Stomach (tissue), 9 donors: ENCODE results near the gene SCARB2. TPM values are rescaled to one million over a fixed set of nuclear protein-coding genes. Genes with fewer than 3 reads are reported as not detected.

Experiments used
- DNase-seq, 2 donors: peaks; one replicate each; pipeline versions ENCODE4 v3.0.0 to v3.0.0-alpha.2; 2013 to 2019
- H3K27ac ChIP-seq, 5 donors: fragments of 200-600 bp in 4 of 5; sonication (generic) in 4 of 5; one replicate each; pipeline ENCODE4 v1.5.1; 2013 to 2019; ENCODE audit warnings: mild to moderate bottlenecking in 1 of 5, moderate library complexity in 1 of 5
- H3K27me3 ChIP-seq, 3 donors: fragments of 200-600 bp; sonication (generic); one replicate each; pipeline ENCODE4 v1.5.1; 2017 to 2019; ENCODE audit warnings: mixed run types in 1 of 3
- H3K36me3 ChIP-seq, 4 donors: fragments of 200-600 bp; sonication (generic); 1 replicate in 3 of 4; 2 replicates in 1 of 4; pipeline ENCODE4 v1.5.1; 2016 to 2019
- H3K4me1 ChIP-seq, 4 donors: fragments of 200-600 bp; sonication (generic); one replicate each; pipeline ENCODE4 v1.5.1; 2016 to 2019
- H3K4me3 ChIP-seq, 4 donors: fragments of 200-600 bp; sonication (generic) in 3 of 4; one replicate each; pipeline ENCODE4 v1.5.1; 2016 to 2019; ENCODE audit warnings: mild to moderate bottlenecking in 1 of 4
- H3K9me3 ChIP-seq, 4 donors: fragments of 200-600 bp; sonication (generic); one replicate each; pipeline ENCODE4 v1.5.1; 2016 to 2019
- CTCF ChIP-seq, 7 experiments: fragments of 450-650 bp in 4 of 7; fragments of 200-600 bp in 3 of 7; sonication (generic) in 3 of 7; IDR thresholded peaks; one replicate each; pipeline ENCODE4 v1.5.1; 2016 to 2019; ENCODE audit warnings: antibody characterized with exemption in 7 of 7, control low read depth in 2 of 7, mild to moderate bottlenecking in 1 of 7
- EP300 ChIP-seq: sonication (generic); formaldehyde crosslinking; IDR thresholded peaks from one replicate; pipeline ENCODE4 v1.6.1; 2017; ENCODE audit warnings: antibody characterized with exemption
- POLR2A ChIP-seq, 4 donors: fragments of 450-650 bp; IDR thresholded peaks; one replicate each; pipeline ENCODE4 v1.6.1; 2016; ENCODE audit warnings: antibody characterized with exemption in 4 of 4, control low read depth in 2 of 4, mild to moderate bottlenecking in 1 of 4, moderate library complexity in 1 of 4
- POLR2AphosphoS5 ChIP-seq, 3 donors: sonication (generic); formaldehyde crosslinking; IDR thresholded peaks; one replicate each; pipeline ENCODE4 v1.6.1; 2016; ENCODE audit warnings: antibody characterized with exemption in 3 of 3
- WGBS, 5 donors: extraction: QIAGEN DNeasy Blood & Tissue Kit in 3 of 5; methylation state at CpG; one replicate each; pipeline versions ENCODE4 v1.1.5 to v1.1.7; 2013 to 2018; 5-methylcytosine and 5-hydroxymethylcytosine counted together
- intact Hi-C: fragments of 100-400 bp; cut with DNase I; formaldehyde crosslinking; loops from one replicate; pipeline ENCODE4 v1.15.1; 2023; ENCODE audit warnings: low total_unique reads
- polyA plus RNA-seq, 3 donors: library from polyadenylated mRNA; stranded (reverse); fragments of 200-250 nt; gene quantifications; one replicate each; pipeline ENCODE4 v1.2.3, GENCODE V29; 2013
- total RNA-seq, 5 donors: library from RNA; depleted of rRNA; stranded (reverse); fragments of >200 nt; gene quantifications; one replicate each; pipeline versions ENCODE4 v1.1.0 to v1.2.3, GENCODE V29; 2014 to 2016
- donor health status: healthy with polysubstance abuse.
- donor health status: Bipolar disorder and iron deficiency.
- donor health status: healthy.

SCARB2 gene
- total and polyA plus RNA-seq, 8 donors: 30.4 to 293 (median 88.0) TPM

DNA sequence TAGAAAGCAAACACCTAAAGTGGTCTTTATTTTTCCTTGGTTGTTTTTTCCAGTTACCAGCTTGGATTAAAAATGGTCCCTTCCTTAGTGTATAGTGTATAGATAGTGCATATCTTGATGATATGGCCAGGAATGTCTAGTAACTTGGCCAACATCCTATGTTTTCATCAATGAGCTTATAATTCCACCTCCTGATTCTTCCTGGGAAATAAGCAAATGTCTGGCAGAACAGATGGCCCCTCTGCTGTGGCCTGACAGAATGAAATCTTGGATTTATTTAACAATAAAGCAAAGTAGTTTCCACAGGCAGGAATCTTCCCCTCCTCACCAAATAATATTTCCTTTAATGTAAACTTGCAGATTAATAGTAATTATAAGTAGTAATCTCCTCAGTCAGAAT lies 6.1 kb downstream of the SCARB2 start:
- no peak for DNase-seq
- Histone ChIP-seq H3K27me3 (no peaks in the 10 kb centered on the region), H3K4me1 (peaks cover 69 to 100% (median 94%) of the 10 kb centered on the region in 4 donors), H3K36me3 (no peaks in the 10 kb centered on the region), H3K9me3 (no peaks in the 10 kb centered on the region), H3K27ac (peak overlapping the region; percentile 63 to 99 (median 96)), H3K4me3 (peak overlapping the region in 1 of 4 donors; percentile 27)
- intact Hi-C loops: no loop called here
- no peak for TF ChIP-seq POLR2AphosphoS5 (IDR thresholded peaks at IDR 0.05)
- TF ChIP-seq EP300: no peak

DNA sequence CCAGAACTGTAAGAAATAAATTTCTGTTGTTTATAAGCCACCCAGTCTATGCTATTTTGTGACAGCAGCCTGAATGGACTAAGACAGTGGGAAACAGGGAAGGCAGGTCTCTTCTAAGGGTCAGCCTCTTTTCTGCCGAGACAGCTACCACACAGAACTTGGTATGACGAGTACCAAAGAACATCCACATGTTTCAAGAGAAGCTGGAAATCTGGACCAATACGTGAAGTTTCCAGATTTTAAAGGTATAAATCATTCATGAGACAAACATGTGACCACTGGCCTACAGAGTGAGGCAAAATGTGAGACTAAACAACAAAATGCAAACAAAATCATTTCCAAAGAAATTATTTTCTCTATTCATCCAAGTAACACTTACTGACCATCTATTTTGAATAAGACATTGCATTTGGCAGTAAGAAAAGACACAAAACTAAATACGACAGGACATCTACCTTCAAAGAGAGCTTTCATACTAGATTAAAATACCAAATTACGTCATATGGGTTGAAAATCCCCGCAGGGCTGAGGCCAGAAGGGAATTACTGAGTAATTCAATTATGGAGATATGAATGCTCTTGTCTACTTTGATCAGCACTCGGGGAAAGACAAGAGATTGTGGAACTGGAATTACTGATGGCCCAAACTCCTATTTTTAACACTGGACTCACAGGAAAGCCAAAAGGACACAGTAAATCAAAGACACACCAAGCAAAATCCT lies 7.2 kb downstream of the SCARB2 start:
- DNase-seq: peak in 1 of 2 donors; percentile 36
- no peak overlapping the region for H3K4me3 ChIP-seq
- H3K36me3 ChIP-seq: no peaks in the 10 kb centered on the region
- no peak for TF ChIP-seq POLR2AphosphoS5 (IDR thresholded peaks at IDR 0.05)
- TF ChIP-seq CTCF (IDR thresholded peaks at IDR 0.05): no peak
- no peak for TF ChIP-seq EP300
- TF ChIP-seq POLR2A (IDR thresholded peaks at IDR 0.05): no peak
- intact Hi-C loops: no loop called here
- H3K27me3 ChIP-seq: no peaks in the 10 kb centered on the region
- 43 to 63% (median 47%) methylated on average over 7 of the region's 7 CpGs for WGBS, 5 donors
- peak overlapping the region; percentile 69 to 99 (median 96) for H3K27ac ChIP-seq
- peaks cover 72 to 99% (median 90%) of the 10 kb centered on the region in 4 donors for H3K4me1 ChIP-seq
- H3K9me3 ChIP-seq: no peaks in the 10 kb centered on the region

DNA sequence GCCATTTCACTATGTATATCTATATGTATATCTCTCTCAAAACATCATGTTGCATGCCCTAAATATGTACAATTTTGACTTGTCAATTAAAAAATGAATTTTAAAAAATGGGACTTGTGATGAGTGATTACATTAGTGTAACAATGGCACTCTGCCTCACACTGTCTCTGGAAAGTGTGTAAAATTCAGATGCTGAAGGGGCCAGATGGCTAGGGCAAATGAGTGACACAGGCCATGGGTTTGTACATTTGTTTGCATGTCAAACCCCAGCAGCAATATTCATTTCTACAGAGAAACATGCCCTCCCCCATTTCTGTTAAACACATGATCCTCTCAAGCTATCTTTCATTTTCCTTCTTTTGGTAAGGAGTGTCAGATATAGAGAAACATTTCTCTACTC lies 8.1 kb downstream of the SCARB2 start:
- no peak for DNase-seq
- peaks cover 74 to 99% (median 90%) of the 10 kb centered on the region in 4 donors for H3K4me1 ChIP-seq
- no peak for TF ChIP-seq EP300
- no peak for TF ChIP-seq POLR2A (IDR thresholded peaks at IDR 0.05)
- TF ChIP-seq CTCF (IDR thresholded peaks at IDR 0.05): no peak
- no peak for TF ChIP-seq POLR2AphosphoS5 (IDR thresholded peaks at IDR 0.05)
- peak overlapping the region; percentile 69 to 99 (median 96) for H3K27ac ChIP-seq
- H3K4me3 ChIP-seq: no peak overlapping the region
- H3K36me3 ChIP-seq: no peaks in the 10 kb centered on the region
- no peaks in the 10 kb centered on the region for H3K27me3 ChIP-seq
- H3K9me3 ChIP-seq: no peaks in the 10 kb centered on the region
- intact Hi-C loops: no loop called here

DNA sequence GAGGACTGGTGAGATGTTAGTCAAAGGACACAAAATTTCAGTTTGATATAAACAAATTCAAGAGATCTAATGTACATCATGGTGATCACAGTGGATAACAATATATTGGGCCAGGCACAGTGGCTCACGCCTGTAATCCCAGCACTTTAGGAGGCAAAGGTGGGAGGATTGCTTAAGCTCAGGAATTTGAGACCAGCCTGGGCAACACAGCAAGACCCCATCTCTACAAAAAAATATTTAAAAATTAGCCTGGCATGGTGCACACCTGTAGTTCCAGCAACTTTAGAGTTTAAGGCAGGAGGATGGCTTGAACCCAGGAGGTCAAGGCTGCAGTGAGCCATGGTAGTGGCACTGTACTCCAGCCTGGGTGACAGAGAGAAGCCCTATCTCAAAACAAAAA lies 8.7 kb downstream of the SCARB2 start:
- WGBS, 5 donors: 89 to 100% (median 98%) methylated on average over 1 of the region's 1 CpG
- Histone ChIP-seq H3K4me3 (no peak overlapping the region), H3K36me3 (no peaks in the 10 kb centered on the region), H3K4me1 (peaks cover 74 to 99% (median 90%) of the 10 kb centered on the region in 4 donors), H3K9me3 (no peaks in the 10 kb centered on the region), H3K27ac (peak overlapping the region in 3 of 5 donors; percentile 21 to 96 (median 47)), H3K27me3 (no peaks in the 10 kb centered on the region)
- intact Hi-C loops: no loop called here
- DNase-seq: no peak
- TF ChIP-seq POLR2A (IDR thresholded peaks at IDR 0.05): no peak
- TF ChIP-seq EP300: no peak
- TF ChIP-seq CTCF (IDR thresholded peaks at IDR 0.05): no peak
- no peak for TF ChIP-seq POLR2AphosphoS5 (IDR thresholded peaks at IDR 0.05)

DNA sequence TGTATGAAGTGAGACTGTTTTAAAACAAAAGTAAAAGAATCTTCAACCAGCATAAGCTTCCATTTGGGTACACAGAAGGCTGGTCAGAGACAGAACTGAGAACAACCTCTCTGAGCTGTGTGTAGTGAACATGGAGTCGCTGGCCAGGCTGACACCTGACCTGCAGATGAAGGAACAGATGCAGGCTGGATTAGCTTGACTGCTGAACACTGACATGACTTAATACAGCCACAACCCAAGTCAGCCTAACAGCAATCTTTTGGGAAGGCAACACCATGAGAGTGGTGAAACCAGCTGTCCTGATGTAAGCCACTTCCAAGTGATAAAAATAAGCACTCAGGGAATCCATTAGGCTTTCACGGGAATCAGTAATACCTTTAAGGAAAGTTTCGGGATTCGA lies 10.1 kb downstream of the SCARB2 start:
- H3K9me3 ChIP-seq: no peaks in the 10 kb centered on the region
- H3K4me3 ChIP-seq: no peak overlapping the region
- DNase-seq: no peak
- WGBS, 5 donors: 62 to 77% (median 70%) methylated on average over 4 of the region's 4 CpGs
- no peaks in the 10 kb centered on the region for H3K36me3 ChIP-seq
- TF ChIP-seq EP300 (no peak), POLR2AphosphoS5 (IDR thresholded peaks at IDR 0.05) (no peak), POLR2A (IDR thresholded peaks at IDR 0.05) (no peak), CTCF (IDR thresholded peaks at IDR 0.05) (no peak)
- H3K27ac ChIP-seq: peak overlapping the region in 3 of 5 donors; percentile 12 to 50 (median 47)
- intact Hi-C loops: no loop called here
- H3K4me1 ChIP-seq: peaks cover 74 to 99% (median 90%) of the 10 kb centered on the region in 4 donors
- H3K27me3 ChIP-seq: no peaks in the 10 kb centered on the region
